GM21717 (cell line): Measurements from ENCODE around the gene KHNYN.

Experiments
- ATAC-seq: cut with Tn5 transposase; IDR thresholded peaks from one replicate; pipeline ENCODE4 v1.9.1; 2021; ENCODE audit warnings: mild to moderate bottlenecking, moderate library complexity; ENCODE audit not compliant: unreplicated experiment

KHNYN gene

DNA sequence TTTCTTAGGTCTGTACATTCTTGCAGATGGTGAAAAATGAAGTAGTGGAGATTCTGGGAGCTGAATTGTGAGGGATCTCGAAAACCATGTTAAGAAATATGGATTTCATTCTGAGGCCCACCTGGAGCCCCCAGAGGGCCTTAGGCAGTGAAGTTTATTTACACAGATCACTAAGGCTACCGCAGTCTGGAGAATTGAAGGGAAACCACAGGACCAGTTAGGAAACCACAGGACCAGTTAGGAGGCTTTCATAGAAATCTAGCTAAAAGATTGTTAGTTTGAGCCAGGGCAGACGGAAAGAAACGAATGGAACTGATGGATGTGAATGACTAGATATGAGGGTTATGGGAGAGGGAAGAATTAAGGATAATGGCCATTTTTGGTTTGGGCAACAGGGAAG is 7.5 kb upstream of the KHNYN start:
- ATAC-seq: no peak

DNA sequence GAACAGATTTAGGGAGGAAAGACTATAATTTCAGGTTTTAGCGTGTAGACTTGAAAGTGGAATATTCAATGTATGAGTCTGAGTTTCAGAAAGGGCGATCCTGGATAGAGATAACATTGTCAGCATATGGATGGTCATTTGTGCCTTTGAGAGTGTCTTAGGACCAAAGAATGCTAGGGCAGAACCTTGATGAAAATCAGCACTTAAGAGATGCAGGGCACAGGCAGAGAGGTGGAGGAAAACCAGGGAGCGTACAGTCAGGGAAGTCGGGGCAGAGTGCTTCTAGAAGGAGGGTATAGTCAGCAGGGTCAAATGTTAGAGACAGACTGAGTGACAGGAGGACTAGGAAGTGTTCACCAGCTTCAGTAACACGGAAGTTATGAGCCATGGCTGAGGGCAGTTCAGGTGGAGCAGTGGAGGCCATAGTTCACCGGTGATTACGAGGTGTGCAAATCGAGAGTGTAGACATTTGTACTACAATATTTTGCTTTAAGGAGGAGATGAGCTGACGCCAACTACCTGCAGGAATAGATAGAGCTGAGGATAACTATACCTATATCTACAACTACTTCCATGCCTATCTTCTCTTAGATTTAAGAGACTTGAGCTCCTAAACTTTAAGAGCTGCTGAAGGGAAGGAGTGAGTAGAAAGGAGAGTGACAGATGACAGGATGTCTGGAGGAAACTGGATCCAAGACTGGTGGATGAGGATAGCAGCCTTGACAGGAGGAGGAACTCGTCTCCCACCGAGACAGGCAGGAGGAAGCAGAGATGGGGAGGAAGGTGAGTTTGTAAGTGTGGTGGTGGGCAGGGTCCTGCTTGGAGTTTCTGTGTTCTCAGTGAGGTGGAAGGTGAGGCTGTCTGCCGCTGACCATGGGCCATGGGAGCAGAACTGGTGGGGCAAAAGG is 6.8 kb upstream of the KHNYN start:
- ATAC-seq: no peak

DNA sequence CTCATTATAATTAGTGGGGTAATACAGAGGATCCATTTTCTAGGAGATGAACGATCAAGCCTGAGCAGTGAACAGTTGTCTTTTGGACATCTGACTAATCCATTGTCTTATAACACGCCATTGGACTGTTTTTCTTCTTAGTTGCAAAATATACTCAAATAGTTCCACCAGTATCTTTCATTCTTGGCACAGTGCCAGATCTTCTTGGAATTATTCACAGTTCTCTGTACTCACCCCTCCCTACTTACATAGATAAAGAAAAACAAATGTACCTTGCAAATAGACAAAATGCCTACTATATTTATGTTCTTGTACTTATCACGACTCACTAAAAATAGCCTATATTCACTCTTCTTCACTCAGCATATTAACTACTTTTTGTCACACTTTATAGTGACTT is 4.0 kb upstream of the KHNYN start:
- ATAC-seq: no peak

DNA sequence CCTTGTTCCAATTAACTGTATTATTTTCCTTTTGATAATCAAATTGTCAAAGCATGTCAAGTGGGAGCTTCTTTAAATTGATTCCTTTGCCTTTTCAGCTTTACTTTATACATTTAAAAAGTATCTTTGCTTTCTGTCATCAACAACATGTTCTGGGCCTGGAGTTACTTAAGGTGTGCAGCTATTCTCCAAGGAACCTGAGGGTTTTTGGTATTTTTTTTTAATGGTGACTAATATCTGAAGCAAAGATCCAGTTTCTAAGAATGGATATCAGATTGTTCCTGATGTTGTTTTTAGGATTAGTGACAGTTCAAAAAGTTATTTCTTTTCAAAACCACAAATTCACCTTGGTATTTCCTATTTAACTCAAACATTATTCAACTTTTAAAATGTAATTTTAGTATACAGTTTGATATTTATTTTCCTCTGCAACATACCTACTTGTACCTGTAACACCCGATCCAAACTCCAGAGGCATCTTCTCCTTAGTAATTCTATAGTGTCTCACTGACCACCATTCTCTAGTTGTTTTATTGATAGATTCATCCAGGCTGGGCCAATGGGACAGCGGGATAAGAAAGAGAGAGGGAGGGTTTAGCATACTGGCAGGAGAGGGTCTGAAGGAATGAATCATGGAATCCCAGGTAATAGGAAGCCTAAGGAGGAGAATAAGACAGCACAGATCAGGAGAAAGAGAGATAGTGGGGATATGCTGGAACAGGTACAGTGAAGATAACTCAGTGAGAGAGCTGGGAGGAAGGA is 3.4 kb upstream of the KHNYN start:
- ATAC-seq: no peak

DNA sequence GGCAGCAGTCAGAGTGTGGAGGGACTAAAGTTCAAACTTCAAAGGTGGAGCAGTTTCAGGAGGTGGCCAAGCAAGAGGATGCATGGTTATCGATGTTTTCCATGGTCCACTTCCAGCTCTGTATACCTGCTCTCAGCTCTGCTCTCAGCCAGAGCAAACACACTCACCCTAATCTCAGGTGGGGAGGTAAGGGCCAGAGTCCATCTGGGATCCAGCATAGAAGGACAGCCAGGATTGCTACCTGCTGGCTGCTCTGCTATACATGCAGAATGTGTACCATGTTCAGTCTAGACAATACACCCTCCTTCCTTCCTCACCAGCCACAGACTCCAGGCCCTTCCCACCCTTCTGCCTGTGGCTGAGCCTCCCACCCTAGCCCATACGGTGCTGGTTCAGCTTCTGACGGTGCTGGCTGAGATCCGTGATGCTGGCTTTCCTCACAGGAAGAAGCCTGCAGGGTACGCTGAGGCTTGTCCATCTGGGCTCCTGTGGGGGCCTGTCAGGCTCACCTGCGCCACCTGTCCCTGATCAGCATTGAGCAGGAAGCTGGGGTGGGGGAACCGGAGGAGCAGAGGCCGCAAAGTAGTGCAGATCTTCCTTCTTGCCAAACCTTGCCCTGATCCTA is 2.7 kb upstream of the KHNYN start:
- ATAC-seq: no peak

DNA sequence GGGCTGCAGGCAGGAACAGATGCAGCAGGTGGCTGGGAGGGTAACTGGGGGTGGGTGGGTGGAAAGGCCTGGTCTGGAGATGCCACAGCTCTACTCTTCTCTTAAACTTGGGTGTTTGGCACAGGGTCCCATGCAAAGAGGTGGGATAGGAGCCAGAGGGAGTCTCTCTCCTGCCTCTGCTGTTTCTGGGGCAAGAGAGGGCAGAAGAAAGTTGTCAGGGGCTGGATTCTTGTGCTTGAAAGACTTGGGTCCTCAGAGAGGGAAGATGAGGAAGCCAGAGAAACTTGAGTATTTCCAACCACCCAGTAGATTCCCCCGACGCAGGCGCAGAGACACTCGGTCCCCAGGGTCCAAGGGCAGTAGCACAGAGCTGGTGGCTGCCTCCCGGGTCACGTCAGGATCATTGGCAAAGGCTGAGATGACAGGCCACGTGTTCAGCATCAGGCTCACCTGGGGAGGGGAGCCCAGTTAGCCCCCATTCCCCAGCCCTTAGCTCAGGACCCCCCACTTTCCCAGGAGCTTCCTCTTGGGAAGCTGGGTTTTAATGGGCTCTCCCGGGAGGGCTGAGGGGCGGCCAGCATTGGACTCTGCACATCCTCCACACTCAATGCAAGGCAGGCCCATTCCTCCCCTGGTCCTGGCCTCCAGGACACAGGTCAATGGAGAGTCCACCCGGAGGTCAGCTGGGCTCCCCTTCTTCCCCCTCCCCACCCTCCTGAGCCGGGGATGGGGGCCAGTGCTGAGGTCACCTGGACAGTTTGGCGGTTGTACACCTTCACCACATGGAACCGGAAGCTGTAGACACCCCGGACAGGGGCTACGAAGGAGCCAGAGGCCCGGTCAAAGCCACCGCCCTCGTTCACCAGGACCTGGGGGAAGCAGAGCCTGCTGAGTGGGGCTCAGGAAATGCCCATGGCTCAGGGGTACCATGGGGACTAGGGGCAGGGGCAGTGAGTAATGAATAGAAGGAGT is 1.9 kb upstream of the KHNYN start:
- no peak for ATAC-seq

DNA sequence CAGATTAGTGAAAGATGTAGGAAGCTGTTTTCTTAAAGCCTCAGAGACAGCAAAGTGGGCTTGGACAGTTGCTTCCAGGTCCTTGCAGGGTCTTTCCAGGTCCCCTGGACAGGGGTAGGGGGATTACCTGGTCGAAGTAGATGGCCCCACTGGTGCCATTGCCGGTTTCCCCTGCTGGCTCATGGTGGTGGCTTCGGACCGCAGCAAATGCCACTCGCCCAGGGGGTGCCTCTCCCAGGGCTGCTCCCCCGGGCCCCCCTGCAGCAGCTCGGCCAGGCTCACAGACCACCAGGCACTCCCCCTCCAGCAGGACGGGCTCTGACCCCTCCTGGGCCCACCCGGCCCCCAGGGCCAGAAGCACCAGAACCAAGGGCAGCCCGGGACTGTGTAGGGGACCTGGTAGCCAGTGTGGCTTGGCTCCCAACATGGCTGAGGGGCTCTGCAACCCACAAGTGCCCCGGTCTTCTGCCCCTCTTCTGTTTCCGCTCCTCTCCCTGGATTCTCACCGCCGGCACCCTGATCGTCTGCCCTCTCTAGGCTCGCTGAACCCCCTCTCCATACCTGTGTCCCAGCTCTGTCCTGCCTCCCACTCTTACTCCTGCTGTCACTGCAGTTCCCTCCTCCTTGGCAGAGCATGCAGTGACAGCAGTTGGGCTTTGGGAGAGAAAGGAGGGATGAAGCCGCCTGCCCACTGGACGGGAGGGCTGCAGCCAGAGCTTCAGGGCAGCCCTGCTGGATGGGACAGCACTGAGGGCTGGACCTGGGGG is 943 bp upstream of the KHNYN start:
- no peak for ATAC-seq

DNA sequence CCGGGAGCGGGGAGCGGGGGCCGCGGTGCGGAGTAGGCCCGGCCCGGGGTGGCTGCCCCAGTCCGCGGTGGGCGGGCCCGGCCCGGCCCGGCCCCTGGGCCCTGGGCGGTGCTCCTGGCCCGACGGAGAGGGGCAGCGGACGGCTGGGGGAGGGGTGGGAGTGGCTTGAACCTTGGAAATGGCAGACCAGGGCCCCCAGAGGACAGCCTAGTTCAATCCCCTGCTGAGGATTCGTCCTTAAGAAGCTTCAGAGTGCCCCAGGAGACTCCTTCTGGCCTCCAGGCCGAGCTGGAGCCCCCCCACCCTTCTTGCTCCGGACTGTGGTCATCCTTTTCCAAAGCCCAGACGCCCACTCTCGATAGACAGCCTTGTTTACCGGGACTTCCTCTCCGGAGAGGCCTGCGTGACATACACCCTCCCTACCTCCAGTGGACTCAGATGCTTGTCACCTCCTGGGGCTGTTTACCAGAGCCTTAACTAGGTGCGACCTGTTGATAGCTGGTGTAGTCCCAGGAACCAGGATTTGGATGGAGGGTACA is 458 bp downstream of the KHNYN start:
- peak; percentile 49 for ATAC-seq

DNA sequence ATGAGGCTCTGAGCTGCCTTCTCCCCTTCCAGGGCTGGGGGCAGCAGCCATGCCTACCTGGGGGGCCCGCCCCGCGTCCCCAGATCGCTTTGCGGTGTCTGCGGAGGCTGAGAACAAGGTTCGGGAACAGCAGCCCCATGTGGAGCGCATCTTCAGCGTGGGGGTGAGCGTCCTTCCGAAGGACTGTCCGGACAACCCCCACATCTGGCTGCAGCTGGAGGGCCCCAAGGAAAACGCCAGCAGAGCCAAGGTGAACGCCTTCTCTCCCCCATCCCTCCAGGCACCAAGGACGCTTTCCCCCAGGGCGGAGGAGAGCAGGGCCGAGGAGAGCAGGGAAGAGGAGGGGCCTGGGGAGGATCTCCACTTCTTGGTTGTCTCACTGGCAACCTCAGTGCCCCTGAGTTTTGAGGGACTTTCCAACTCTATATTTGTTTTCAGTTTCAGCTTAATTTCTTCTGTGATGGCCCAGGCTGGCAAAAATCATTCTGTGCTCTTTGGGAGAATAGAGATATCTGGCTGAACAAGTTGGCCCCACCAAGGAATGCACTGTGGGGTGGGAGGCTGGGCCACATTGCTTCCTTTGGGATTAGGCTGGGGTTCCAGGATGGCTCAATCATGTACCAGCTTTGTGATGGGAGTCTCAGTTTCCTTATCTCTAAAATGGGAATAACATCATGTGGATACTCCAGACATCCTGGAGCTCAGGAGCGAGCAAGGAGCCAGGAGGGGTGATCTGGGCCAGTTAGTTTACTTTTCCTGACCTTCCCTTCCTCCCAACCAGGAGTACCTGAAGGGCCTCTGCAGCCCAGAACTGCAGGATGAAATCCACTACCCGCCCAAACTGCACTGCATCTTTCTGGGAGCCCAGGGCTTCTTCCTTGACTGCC is 1.2 kb downstream of the KHNYN start:
- peak; percentile 47 for ATAC-seq

DNA sequence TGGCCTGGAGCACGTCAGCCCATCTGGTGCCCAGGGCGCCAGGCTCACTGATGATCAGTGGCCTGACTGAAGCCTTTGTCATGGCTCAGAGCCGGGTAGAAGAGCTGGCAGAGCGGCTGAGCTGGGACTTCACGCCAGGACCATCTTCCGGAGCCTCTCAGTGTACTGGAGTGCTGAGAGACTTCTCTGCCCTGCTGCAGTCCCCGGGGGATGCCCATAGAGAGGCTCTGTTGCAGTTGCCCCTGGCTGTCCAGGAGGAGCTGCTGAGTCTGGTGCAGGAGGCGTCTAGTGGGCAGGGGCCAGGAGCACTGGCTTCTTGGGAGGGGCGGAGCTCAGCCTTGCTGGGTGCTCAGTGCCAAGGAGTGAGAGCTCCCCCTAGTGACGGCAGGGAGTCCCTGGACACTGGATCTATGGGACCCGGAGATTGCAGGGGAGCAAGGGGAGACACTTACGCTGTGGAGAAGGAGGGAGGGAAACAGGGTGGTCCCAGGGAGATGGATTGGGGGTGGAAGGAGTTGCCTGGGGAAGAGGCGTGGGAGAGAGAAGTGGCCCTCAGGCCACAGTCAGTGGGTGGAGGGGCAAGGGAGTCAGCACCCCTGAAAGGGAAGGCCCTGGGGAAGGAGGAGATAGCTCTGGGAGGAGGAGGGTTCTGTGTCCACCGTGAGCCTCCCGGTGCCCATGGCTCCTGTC is 2.0 kb downstream of the KHNYN start:
- peak; percentile 55 for ATAC-seq

DNA sequence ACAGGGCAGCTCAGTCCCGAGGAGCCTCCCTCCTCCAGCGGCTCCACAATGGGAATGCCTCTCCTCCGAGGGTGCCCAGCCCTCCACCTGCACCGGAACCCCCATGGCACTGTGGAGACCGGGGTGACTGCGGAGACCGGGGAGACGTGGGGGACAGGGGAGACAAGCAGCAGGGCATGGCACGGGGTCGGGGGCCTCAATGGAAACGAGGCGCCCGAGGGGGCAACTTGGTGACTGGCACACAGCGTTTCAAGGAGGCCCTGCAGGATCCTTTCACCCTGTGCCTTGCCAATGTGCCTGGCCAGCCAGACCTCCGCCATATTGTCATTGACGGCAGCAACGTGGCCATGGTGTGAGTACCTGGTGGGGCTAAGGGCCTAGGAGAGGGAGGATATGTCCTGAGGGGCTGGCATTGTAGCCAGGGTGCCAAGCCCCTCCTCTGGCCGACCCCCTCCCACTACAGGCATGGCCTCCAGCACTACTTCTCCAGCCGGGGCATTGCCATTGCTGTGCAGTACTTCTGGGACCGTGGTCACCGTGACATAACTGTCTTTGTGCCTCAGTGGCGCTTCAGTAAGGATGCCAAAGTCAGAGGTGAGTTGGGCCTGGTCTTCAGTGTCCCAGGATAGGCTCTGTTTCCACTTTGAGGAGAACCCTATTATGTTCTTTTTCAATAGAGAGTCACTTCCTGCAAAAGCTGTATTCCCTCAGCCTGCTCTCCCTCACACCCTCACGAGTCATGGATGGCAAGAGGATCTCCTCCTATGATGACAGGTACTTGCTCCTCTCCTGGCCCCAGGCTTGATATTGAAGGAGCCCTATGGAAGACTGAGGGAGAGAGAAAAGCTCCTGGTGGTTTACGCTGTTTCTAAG is 2.7 kb downstream of the KHNYN start:
- no peak for ATAC-seq

DNA sequence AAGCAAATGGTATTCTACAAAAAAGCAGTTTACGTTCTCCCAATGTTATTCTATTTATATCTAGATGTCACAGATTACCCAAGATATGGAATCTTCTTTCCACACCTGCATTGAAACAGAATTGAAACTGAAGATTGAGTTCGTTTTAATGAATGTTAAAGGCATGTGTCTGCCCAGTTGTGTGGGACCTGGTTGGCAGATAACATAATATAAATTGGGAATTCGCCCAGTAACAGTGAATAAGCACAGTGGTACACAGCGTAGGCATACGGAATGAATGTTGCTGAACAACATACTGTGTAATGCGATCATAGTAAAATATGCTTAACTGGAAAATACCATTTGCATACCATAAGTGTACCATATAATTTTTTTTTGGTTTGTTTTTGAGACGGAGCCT is 4.3 kb downstream of the KHNYN start:
- no peak for ATAC-seq

DNA sequence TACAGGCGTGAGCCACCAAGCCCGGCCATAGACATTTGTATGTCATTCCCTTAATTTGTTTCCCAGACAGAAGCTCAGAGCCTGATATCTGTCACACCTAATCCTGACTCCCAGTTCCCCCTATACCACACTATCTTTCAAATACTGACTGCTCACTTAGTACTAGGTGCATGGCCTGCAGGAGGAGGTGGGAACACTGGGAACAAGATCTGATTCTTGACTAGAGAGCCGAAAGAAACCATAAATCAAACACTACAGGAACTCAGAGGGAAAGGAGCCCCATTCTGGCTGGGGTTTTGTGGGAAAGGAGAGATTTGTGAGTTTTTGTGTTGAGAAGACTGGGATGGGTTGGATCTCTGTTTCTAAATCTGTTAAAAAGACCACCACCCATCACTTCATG is 4.9 kb downstream of the KHNYN start:
- no peak for ATAC-seq

DNA sequence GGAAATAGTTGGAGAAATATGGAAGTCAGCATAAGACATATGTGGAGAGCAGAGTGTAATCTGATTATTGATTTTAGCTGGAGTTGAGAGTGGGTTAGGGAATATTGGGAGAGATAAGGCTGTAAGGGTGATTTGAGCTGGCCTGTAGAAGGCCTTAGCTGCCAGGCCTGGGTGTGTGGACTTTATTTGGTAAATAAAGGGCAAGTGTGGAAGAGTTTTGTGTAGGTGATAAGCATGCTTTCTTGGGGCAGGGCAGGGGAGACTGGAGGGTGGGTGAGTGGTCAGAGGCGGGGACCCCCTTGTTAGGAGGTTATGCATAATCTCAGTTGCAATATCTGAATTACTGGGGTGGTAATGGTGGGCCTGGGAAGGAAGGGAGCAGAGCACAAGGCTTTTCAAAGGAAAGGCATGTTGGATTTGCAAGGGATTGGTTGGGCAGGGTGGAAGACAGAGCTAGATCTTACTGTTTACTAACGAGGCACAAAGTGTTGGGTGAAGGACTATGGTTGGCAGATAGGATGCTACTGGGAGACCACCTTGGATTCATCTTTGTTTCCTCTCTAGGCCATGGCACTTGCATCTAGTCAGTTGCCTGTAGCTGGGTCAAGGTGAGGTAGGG is 5.5 kb downstream of the KHNYN start:
- ATAC-seq: no peak

DNA sequence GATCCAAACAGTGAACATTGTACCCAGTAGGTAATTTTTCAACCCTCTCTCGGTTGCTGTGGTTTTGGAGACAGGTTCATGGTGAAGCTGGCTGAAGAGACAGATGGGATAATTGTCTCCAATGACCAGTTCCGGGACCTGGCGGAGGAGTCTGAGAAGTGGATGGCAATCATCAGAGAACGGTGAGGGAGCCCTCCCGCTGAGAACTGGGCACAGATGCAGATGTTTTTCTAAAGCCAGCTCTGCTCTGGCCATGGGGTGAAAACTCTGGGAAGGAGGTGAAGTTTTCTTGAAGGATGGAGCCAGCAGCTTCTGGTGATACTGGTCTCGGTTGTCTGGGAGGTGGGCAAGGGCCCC is 6.2 kb downstream of the KHNYN start:
- no peak for ATAC-seq

DNA sequence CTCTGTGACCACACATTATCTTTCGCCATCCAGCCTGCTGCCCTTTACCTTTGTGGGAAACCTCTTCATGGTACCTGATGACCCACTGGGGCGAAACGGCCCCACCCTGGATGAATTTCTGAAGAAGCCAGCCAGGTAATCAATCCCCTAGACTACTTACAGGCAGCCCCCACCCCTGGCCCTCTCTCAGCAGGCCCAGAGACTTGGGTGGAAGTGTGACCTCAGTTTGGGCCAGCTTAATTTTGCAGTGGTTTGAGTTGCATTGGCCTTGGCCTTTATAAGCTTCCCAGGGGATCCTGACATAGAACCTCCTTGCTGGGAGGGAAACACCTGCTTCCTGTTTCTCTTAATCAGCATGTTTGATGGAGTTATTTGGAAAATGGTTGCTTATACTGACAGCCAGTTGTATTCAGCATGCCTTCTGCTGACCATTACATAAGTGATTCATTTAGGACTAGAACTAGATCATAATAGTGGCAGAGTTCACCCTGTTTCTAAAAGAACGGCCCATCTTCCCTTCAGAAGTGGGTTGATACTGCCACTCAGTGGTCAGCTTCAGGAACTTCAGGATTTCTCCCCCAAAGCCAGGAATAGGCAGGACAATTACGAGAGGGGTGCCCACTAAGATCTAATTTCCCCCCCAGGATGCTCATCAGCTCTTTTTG is 6.7 kb downstream of the KHNYN start:
- no peak for ATAC-seq
